HG03095 (cell line): ENCODE results near the gene SLC6A6.

Experiments used
- ATAC-seq: cut with Tn5 transposase; IDR thresholded peaks from one replicate; pipeline ENCODE4 v1.9.1; 2021; ENCODE audit warnings: moderate library complexity; ENCODE audit not compliant: unreplicated experiment

The SLC6A6 gene

DNA sequence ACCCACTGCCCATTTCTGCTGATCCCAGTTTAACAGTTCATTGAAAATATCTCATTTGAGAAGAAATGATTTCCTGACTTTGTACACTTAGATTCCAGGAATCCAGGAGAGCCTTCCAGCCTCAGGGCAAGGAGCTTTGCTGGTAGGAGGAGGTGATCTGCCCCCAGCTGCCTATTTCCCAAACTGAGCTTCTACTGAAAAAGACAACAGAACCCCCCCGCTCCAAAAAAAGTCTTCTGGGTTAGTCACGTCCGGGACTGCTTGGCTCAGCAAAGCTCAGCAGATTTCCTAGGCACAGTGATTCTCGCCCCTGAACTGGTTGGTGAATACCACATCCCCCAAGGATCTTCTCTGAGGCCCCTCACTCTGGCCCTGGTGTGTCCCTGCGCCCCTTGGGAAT lies 13.1 kb downstream of the SLC6A6 start:
- ATAC-seq = no peak

GRCh38 chr3:14416453-14416852 lies 14.0 kb downstream of the SLC6A6 start:
- ATAC-seq = no peak

GRCh38 chr3:14418296-14419250 lies 16.2 kb downstream of the SLC6A6 start:
- ATAC-seq = no peak

DNA sequence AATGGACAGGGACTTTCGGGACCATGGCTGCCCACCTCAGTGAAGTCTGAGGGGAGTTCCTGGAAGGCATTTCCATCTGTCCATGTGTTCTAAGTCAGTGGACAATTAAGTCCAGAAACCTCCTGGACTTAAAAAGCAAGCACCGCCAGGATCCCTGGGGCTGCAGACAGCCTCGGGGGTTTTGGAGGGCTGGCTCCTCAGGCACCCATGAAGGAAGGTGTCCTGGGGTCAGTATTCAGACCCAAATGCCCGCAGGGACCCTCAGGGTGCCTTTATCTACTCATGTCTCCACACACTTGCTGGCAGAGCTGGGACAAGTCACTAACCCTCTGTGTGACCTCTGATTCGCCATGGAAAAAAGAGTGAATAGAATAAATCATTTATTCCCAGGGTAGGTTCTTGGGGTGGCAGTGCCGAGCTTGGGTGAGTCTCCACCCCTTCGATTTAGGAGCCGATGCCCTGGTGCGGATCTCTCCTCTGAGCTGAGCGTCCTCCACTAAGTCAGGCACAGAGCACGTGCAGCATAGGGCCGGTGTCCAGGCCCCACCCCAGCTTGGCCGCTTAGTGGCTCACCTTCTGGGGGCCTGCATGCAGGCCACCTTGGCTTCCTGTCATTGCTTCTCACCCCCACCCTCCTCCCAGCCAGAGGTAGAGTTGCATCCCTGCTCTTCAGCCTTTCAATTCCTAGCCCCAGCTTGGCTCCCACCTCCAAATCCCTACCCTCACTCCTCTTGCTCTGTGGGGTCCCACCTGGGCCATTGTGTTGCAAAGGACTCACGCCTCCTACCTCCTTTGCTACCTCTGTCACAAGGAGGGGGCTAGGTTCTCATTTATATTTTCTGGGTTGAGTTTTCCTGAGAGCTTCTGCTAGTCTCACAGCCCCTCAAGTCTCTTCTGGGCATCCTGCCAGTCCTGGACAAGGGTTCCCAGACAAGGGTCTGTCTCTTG lies 19.9 kb downstream of the SLC6A6 start:
- no peak for ATAC-seq

DNA sequence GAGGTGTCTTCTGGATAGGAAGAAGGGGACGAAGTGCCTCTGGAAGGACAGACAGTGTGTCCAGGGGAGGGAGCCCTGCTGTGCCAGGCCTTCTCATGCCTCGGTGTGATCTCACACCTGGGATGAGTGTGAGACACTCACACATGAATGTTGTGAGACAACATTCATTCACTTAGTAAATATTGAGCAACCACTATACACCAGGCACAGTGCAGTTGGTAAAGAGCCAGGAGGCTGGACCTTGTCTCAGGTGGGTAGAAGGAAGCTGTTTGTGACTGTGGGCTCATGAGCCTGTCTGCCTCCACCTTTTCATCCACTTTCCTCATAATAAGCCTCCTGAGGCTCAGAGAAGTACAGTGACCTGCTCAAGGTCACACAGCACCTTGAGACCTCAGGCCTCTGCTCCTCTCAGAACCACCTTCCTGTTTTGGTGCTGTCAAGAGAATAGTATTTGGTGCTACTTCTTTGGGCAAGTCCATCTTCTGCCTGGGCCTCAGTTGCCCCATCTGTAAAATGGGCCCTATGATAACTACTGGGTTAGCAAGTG lies 20.9 kb downstream of the SLC6A6 start:
- ATAC-seq = no peak

DNA sequence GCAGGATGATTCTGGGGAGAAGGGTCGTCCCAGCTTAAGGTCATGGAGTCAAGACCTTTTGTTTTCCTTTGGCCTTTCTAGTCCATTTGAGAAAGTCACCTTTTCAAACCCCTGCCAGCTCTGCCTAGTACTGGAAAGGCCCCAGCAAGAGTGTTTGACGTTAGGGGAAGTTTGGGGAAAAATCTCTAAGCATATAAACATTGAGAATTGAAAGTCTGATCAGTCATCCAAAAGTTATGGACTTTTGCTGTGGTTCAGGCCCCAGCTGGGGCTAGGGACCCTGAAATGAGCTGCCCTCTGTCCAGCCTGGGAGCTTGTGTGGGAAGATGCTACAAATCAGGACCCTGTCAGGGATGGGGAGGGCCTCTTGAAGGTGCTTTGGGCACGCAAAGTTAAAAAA lies 21.6 kb downstream of the SLC6A6 start:
- ATAC-seq = no peak

- ATAC-seq = no peak
Measured at GRCh38 chr3:14424711-14425580, 22.5 kb downstream of the SLC6A6 start.

GRCh38 chr3:14425581-14426304 lies 23.3 kb downstream of the SLC6A6 start:
- ATAC-seq = no peak

DNA sequence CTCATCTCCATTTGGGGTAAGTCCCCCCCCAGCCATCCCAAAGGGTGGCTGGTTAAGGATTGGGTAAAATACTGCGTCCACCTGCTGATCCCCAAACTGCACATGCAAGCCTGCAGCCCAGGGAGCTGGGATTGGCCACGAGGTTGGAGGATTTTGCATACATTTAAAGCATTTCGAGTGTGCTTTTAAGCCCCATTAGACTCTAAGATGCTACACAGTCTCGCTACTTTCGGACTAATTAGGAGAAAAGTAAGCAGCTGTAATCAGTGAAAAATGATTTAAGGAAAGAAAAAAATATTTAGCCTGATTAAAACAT lies 23.9 kb downstream of the SLC6A6 start:
- no peak for ATAC-seq

DNA sequence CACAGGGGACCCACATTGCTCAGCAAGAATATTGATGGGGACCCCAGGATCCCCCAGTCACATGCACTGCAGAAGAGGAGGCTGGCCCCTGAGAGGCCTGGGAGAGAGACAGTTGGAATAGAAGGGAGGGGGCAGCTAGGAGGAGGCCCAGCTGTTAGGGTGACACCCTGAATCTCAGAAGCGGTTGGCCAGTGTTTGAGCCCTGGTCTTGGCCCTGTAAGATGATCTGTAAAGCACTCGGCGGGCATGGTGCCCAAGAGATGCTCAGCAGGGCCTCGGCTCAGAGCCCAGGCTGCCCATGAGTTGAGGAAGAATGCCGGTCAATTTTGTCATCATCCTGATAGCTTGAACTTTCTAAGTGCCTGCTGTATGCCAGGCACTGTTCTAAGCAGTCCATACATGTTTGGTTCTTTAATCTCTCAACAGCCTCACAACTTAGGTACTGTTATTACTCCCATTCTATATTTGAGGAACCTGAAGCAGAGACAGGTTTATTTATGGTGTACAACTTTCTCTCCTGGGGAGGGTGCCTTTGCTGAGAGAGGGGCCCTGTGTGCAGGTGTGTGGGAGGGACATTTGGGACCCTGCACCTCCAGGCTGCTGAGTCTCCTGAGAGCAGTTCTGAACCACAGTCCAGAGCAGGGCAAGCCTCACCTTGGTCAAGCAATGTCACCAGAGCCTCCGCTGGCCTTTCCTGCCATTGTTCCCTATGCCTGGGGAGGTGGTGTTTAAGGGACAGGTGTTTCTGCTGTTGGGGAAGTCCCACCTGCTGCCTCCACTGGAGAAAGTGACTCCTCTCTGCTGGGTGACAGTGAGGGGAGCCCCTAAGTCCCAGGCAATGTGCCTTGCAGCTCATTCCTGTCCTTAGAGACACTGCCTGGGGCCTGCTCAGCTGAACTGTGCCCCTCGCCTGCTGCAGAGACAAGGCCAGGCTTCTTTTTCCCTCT lies 26.0 kb downstream of the SLC6A6 start:
- no peak for ATAC-seq

DNA sequence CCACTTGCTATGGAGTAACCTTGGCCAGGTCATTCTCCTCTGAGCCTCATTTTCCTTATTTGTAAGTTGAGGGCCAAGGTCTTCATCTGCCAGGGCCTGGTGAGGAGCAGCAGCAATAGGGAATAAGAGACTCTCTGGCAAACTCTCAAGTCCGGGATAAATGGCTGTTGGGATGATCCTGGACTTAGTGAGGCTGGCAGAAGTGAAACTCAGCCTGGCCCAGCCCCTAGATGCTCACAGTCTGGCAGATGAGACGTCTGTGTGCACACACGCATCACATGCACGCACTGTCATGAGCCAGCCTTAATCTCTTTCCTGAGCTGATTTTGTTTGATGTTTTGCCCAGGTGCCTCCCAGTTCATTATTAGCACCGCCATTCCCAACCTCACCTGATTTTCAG lies 26.8 kb downstream of the SLC6A6 start:
- ATAC-seq = no peak

- no peak for ATAC-seq
Measured at GRCh38 chr3:14429640-14430039, 27.2 kb downstream of the SLC6A6 start.

DNA sequence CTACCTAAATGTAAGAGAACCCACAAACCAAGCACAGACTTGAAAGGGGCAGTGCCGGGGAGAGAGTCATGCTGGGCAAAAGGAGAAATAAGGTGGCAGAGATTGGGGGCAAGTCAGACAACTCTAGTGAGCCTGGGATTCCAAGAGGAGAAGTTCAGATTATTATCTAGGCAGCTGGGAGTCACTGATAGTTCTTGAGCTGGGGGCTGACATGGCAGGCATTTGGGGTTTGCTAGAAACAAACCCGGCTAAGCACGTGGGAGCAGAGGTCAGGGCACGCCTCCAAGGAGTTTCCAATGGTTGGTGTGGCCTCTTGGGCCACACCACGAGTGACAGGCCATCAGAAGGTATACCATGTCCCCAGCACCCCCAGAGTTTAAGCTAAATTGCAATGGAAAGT lies 27.6 kb downstream of the SLC6A6 start:
- ATAC-seq = no peak

DNA sequence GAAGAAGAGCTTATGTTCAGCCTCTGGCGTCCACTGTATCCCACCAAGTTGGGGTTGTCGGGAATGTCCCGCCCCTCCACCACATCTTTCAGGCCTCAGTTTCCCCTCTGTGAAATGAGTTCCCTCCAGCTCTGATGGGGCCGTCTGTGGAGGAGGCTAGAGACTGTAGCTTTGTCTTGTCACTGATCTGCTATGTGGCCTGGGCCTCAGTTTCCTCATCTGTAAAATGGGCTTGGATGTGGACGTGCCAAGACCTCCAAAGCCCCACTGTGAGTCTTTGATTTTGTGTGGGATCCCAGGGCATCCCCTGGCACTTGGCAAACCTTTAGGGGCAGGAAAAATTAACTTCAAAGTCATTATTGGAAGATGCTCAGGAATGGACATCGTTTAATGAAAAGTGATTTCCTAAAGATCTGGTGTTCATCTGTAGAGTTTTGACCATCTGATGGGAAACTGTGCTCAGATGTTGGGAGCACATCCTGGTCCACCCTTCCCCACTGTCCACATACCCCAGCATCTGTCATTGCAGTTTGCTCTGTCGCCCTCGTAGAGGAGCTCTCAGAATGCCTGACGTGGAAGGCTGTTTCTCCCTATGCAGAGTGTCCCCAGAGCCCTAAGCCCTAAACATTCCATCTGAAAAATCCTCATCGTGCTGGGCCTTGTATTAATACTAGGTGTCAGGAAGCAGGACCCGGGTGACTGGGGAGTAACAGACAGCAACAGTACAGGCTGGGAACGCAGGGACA lies 28.5 kb downstream of the SLC6A6 start:
- ATAC-seq = no peak

DNA sequence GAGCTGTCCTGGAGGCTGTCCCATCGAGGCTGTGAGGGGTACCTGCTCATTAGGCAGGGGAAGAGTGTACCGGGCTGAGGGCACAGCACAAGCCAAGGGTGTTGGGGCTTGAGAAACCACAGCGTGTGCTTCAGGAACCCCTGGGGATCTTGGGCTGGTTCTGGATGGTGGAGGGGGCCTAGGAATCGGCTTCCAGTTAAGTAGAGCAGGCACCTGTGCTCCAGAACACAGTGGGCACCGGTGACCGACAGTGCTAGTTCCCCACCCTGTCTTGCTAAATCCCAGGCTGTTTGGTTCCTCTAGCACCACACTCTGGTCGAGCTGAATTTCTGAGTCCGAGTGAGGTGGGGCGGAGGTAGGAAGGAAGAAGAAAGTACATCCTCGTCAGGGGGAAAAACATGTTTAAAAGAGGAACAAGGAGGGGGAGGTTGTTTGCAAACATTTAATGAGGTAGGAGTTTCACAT lies 29.1 kb downstream of the SLC6A6 start:
- peak; percentile 33 for ATAC-seq

DNA sequence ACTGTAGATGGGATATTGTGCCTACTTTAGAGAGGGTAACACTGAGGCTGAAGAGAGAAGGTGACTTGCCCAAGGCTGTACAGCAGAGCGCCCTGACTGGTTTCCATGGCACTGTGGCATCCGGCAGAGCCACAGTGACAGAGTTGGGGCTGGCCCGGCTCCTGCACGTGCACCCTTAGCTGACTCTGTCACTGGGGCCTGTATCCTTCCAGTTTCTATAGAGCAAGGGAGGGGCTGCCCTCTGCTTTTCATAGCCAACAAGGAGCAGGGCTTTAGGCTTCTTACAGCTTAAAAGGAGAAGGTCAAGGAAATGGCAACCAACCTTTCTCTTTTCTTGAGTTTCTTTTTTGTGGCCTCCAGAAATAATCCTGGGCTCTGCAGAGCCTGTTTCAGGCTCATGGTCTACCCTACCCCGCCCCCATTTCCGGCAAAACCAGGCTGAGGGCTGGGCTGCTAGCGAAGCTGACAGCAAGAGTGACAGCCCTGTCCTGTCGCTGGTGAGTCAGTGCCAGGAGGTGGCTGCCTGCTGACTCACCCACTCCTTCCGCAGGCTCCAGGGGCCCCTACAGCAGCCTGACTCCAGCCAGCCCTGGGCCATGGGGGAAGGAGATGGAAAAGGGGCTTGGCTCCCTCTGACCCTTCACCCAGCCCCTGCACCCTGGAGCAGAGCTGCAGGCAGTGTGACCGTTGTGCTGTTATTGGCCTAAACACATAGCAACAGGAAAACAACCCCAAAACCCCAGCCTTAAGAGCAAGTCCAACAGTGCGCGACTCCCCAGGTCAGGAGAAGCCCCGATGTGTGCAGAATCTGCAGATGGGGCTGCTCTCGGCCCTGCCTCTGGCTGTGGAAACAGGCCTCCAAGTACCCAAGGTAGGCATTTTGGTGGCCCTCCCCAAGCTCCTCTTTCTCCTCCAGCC lies 29.8 kb downstream of the SLC6A6 start:
- ATAC-seq = peak; percentile 76

- no peak for ATAC-seq
Measured at GRCh38 chr3:14433106-14433505, 30.7 kb downstream of the SLC6A6 start.
